Activated T-cell treated with anti-CD3 and anti-CD28 coated beads, Interleukin-2, amount 50 U/mL, for 4 hours (primary cell): Measurements from ENCODE around the gene TXNDC2. TPM values are rescaled to one million over a fixed set of nuclear protein-coding genes. Genes with fewer than 3 reads are reported as not detected.

ENCODE experiments used
- ATAC-seq, 2 donors: fragments of 200-7000 bp; cut with Tn5 transposase; one replicate each; pipeline ENCODE4 v1.10.0; 2021
- DNase-seq: peaks from one replicate; pipeline ENCODE4 v3.0.0-alpha.2; 2020
- H3K27me3 Mint-ChIP-seq: one replicate; pipeline ENCODE4 v1.8.0; 2021; ENCODE audit warnings: low read depth, mixed read lengths
- H3K36me3 Mint-ChIP-seq: one replicate; pipeline ENCODE4 v1.8.0; 2022; ENCODE audit warnings: mixed read lengths; ENCODE audit not compliant: insufficient read depth
- H3K4me1 Mint-ChIP-seq: one replicate; pipeline ENCODE4 v1.8.0; 2021; ENCODE audit warnings: low read depth, mixed read lengths
- H3K4me3 Mint-ChIP-seq: one replicate; pipeline ENCODE4 v1.8.0; 2021; ENCODE audit warnings: mild to moderate bottlenecking, moderate library complexity, mixed read lengths
- H3K9me3 Mint-ChIP-seq: one replicate; pipeline ENCODE4 v1.8.0; 2021; ENCODE audit warnings: mixed read lengths
- total RNA-seq, 3 donors: library from RNA; stranded (reverse); gene quantifications; one replicate each; pipeline ENCODE4 v1.2.1, GENCODE V29; 2021

The TXNDC2 gene
- total RNA-seq, 3 donors from 2014 or later = not detected

DNA sequence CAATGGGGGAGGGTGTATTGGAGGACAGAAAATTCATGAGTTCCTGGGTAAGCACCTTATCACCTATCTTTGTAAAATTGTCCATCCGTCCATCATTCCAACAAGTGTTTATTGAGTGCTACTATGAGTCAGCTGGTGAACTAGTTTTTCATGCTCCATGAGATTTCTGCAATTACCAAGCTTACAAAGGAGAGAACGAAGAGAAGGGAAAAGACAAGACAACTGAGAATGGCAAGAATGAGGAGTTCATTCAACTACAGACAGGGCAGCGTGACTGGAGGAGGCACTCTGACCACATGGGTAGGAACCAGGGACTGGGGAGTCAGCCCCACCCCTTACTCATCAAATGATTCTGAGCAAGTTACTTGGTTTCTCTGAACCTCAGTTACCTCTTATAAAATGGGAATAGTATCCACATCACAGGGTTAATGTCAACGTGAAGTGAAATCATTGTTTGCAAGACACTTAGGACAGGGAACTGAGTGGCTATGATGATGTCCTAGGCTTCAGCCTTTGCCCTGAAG is 18.6 kb upstream of the TXNDC2 start:
- no peak overlapping the region for H3K4me3 Mint-ChIP-seq
- ATAC-seq = no peak
- no peaks in the 10 kb centered on the region for H3K4me1 Mint-ChIP-seq
- H3K9me3 Mint-ChIP-seq = peaks cover 15% of the 10 kb centered on the region
- H3K36me3 Mint-ChIP-seq = peaks cover 5% of the 10 kb centered on the region
- DNase-seq = no peak
- peaks cover 12% of the 10 kb centered on the region for H3K27me3 Mint-ChIP-seq

- H3K4me3 Mint-ChIP-seq = no peak overlapping the region
- DNase-seq = no peak
- peaks cover 5% of the 10 kb centered on the region for H3K36me3 Mint-ChIP-seq
- peaks cover 15% of the 10 kb centered on the region for H3K9me3 Mint-ChIP-seq
- no peaks in the 10 kb centered on the region for H3K4me1 Mint-ChIP-seq
- ATAC-seq = no peak
- peaks cover 12% of the 10 kb centered on the region for H3K27me3 Mint-ChIP-seq
These were observed 16.7 kb upstream of the TXNDC2 start for GRCh38 chr18:9868857-9869714.

DNA sequence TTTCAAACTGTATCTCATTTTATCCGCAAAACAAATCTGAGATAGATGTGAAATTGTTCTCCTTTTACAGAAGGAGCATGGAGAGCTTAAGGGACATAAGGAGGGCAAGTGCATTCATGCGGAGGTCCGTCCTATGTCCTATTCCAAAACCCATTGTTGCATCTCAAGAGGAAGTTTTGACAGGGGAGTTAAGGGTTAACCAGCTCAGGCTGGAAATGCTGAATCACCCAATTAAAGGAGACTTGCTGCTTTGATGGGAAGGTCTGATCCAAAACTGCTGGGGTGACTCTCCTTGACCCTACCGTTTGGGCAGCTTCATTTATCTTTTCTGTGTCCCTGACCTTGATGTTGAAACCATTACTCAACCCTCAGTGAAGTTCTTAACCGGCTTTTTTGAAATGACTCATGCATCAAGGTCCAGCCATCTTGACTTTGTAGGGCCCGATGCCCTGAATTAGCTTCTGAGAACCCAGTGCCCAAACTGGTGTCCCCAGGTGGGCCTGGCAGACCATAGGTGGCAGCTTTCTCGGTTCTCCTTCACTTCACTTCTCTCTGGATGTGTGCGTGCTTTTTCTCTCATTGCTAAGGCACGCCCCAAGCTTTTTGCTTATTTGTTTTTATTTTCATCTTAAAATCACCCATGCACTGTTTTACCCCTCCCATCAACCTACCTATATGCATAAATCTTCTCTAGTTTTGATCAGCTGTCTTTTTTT is 15.9 kb upstream of the TXNDC2 start:
- peaks cover 15% of the 10 kb centered on the region for H3K9me3 Mint-ChIP-seq
- ATAC-seq = no peak
- no peaks in the 10 kb centered on the region for H3K4me1 Mint-ChIP-seq

DNA sequence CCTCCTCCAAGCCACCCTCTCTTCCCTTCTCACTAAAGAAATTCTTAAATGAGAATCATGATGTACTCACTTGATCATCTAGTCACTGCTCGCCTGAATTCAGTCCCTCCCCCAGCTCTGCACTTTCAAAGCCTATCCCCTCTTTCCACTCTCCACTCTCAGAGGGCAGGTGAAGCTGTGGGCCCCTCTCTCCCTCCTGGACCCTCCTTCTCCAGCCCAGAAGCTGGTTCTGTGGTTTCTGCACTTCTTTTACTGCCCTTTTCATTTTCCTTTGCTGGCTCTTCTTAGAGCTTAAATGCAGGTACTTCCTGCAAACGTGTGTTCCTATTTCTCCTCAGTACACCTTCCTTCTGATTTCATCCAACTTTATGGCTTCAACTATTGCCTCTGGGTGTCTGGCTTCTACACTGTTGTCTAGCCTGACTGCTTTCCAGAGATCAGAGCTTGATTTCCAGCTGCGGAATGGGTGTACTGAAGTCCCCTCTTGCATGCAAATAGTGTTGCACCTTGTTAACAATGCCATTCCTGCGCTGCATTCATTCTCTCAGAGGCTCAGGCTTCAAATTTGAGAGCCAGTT is 15.3 kb upstream of the TXNDC2 start:
- Mint-ChIP-seq H3K27me3 (peaks cover 12% of the 10 kb centered on the region), H3K36me3 (peaks cover 3% of the 10 kb centered on the region), H3K4me3 (no peak overlapping the region), H3K4me1 (no peaks in the 10 kb centered on the region), H3K9me3 (peaks cover 13% of the 10 kb centered on the region)
- DNase-seq (no peak), ATAC-seq (no peak)

More for the DNA sequence above, 15.9 kb upstream of the TXNDC2 start:
- DNase-seq = no peak
- peaks cover 5% of the 10 kb centered on the region for H3K36me3 Mint-ChIP-seq
- no peak overlapping the region for H3K4me3 Mint-ChIP-seq
- H3K27me3 Mint-ChIP-seq = peaks cover 12% of the 10 kb centered on the region

DNA sequence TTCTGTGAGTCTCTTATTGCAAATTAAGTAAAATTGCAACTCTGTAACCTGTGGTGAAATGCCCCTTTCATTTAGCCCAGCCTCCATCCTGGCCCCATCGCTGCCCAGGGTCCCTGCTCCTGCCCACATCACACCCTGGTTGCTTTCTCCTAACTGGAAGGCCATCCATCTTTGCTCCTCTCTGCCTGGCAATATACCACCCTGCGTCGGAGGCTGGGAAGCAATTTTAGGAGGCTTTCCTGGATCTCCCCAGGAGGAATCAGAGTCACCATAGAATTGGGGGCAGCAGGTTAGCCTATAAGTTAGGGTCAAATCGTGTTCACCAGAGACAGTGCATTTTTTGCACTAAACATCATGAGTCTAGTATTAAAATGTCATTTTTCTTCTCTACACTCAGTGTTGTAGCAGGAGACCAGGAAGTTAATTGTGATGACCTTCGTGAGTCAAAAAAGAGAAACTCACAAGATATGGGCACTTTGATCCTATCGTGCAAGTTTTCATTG is 14.5 kb upstream of the TXNDC2 start:
- DNase-seq (no peak), ATAC-seq (no peak)
- H3K36me3 Mint-ChIP-seq = no peaks in the 10 kb centered on the region
- peaks cover 11% of the 10 kb centered on the region for H3K27me3 Mint-ChIP-seq
- H3K4me1 Mint-ChIP-seq = no peaks in the 10 kb centered on the region
- peaks cover 5% of the 10 kb centered on the region for H3K9me3 Mint-ChIP-seq
- H3K4me3 Mint-ChIP-seq = no peak overlapping the region

DNA sequence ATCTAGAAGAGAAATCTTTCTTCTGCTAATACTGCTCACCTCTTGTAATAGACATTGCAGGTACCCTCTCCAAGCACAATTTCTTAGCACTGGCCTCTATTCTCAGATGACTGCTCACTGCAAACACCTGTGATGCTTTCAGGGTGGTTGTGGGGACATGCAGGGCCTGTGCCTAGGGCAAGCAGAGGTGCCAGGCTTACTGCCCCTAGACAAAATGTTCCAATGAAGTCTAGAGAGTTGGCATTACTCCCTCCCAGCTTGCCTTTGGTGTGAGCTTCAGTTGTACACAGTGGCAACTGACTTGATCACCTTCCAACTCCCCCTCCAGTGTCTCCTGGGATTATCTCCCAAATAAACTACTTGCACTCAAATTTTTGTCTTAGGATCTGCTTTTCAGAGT is 12.9 kb upstream of the TXNDC2 start:
- no peak overlapping the region for H3K4me3 Mint-ChIP-seq
- H3K27me3 Mint-ChIP-seq = peaks cover 18% of the 10 kb centered on the region
- H3K36me3 Mint-ChIP-seq = no peaks in the 10 kb centered on the region
- H3K9me3 Mint-ChIP-seq = no peaks in the 10 kb centered on the region
- DNase-seq (no peak), ATAC-seq (no peak)
- H3K4me1 Mint-ChIP-seq = peaks cover 11% of the 10 kb centered on the region

DNA sequence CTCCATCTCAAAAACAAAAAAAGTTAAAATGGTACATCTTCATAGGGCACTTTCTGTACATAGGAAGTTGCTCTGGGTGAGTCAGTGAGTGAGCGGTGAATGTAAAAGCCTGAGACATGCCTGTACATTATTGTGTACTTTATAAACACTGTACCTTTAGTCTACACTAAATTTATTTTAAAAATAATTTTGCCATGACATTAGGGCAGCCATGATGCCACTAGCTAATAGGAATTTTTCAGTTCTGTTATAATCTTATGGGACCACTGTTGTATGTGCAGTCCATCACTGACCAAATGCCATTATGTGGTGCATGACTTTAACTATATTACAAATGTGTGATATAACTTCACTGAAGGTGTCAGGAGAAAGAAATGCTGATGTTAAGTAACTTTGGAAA is 11.0 kb upstream of the TXNDC2 start:
- Mint-ChIP-seq H3K9me3 (no peaks in the 10 kb centered on the region), H3K4me1 (peaks cover 11% of the 10 kb centered on the region), H3K27me3 (peaks cover 18% of the 10 kb centered on the region), H3K36me3 (no peaks in the 10 kb centered on the region), H3K4me3 (no peak overlapping the region)
- no peak for ATAC-seq
- no peak for DNase-seq

GRCh38 chr18:9876212-9876866 is 9.4 kb upstream of the TXNDC2 start:
- H3K9me3 Mint-ChIP-seq = no peaks in the 10 kb centered on the region
- DNase-seq (no peak), ATAC-seq (no peak)
- H3K4me1 Mint-ChIP-seq = peaks cover 11% of the 10 kb centered on the region
- peaks cover 12% of the 10 kb centered on the region for H3K27me3 Mint-ChIP-seq
- H3K36me3 Mint-ChIP-seq = no peaks in the 10 kb centered on the region
- no peak overlapping the region for H3K4me3 Mint-ChIP-seq

DNA sequence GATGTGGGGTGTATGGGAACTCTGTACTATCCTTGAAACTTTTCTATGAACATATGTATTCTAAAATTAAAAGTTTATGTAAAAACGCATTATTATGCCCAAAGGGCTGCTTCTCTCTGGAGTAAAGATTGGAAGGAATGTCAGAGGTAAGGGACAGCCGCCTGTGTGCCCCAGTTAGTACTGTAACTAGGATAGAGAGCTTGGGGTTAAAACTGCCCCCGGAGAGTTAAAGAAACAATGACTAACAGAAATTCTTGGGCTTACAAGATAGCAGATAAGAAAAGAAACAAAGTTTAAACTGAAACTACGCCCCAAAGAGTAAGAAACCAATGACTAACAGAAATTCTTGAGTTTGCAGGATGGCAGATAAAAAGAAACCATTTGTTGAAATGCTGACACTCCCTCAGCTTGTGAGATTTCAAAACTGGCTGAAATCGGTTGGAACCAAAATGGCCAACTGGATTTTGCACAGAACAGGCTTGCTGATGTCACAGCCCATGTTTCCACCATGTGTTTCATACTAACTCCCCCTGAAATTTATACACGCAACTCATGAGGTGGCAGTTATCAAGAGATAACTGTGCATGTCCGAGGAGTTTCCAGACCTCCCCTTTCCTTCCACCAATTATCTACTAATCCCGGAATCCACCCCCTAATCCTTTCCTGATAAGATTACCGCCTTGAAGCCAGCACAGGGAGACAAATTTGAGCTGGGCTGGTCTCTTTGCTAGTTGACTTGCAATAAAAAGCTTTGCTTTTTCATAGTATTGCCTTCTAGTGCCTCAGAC is 8.7 kb upstream of the TXNDC2 start:
- DNase-seq = no peak
- ATAC-seq = peak; percentile 84
- Mint-ChIP-seq H3K4me3 (no peak overlapping the region), H3K27me3 (peaks cover 9% of the 10 kb centered on the region), H3K4me1 (peaks cover 11% of the 10 kb centered on the region), H3K36me3 (no peaks in the 10 kb centered on the region), H3K9me3 (no peaks in the 10 kb centered on the region)

GRCh38 chr18:9877655-9878014 is 8.1 kb upstream of the TXNDC2 start:
- Mint-ChIP-seq H3K36me3 (no peaks in the 10 kb centered on the region), H3K27me3 (peaks cover 9% of the 10 kb centered on the region), H3K4me1 (peaks cover 11% of the 10 kb centered on the region), H3K9me3 (no peaks in the 10 kb centered on the region), H3K4me3 (no peak overlapping the region)
- no peak for ATAC-seq
- DNase-seq = no peak

DNA sequence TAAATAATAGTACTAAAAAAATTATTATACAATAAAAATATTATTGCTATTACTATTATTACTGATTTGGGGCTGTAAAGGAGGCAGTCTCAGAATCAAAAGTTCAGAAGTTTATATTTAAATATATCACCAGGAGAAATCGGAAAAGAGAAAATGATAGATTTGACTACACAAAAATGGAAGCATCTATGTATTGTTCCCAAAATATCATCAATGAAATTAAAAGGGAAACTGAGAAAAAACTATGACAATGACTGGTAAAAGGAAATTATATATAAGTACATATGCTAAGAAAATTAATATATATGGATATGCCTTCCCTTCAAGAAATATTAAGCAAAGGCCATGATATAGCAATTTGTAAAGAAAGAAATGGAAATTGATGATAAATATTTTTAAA is 7.7 kb upstream of the TXNDC2 start:
- H3K9me3 Mint-ChIP-seq = no peaks in the 10 kb centered on the region
- peaks cover 9% of the 10 kb centered on the region for H3K27me3 Mint-ChIP-seq
- H3K36me3 Mint-ChIP-seq = no peaks in the 10 kb centered on the region
- DNase-seq (no peak), ATAC-seq (no peak)
- peaks cover 11% of the 10 kb centered on the region for H3K4me1 Mint-ChIP-seq
- no peak overlapping the region for H3K4me3 Mint-ChIP-seq

GRCh38 chr18:9878783-9879242 is 7.0 kb upstream of the TXNDC2 start:
- peaks cover 11% of the 10 kb centered on the region for H3K4me1 Mint-ChIP-seq
- H3K4me3 Mint-ChIP-seq = no peak overlapping the region
- ATAC-seq (no peak), DNase-seq (no peak)
- H3K9me3 Mint-ChIP-seq = no peaks in the 10 kb centered on the region
- H3K36me3 Mint-ChIP-seq = no peaks in the 10 kb centered on the region
- peaks cover 9% of the 10 kb centered on the region for H3K27me3 Mint-ChIP-seq

DNA sequence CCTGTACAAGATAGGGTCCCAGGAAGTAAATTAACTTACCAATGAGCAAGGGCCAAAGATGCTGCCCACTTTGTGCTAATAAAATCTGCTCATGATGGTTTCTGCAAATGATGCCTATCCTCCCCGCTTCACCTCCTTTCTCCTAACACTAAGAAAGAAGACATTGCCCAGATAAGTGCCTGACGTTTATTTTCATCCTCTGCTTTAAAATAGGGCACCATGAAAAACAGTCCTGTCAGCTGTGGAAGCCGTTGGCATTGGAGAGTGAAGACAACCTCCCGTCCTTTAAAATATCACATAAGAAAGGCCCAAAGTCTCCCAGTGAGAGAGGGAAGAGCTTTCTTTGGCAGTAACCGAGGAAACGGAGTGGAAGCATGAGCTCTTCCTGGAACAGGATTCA is 1.7 kb upstream of the TXNDC2 start:
- H3K4me3 Mint-ChIP-seq = no peak overlapping the region
- H3K36me3 Mint-ChIP-seq = no peaks in the 10 kb centered on the region
- no peak for DNase-seq
- no peak for ATAC-seq
- H3K4me1 Mint-ChIP-seq = no peaks in the 10 kb centered on the region
- H3K9me3 Mint-ChIP-seq = no peaks in the 10 kb centered on the region
- no peaks in the 10 kb centered on the region for H3K27me3 Mint-ChIP-seq
